ENCODE measurements around the gene LRTM1.
A peak's percentile ranks its signal among the peaks of the same experiment; 100 is the strongest.

The LRTM1 gene

GRCh38 chr3:54940971-54941370 lies 13.1 kb upstream of the LRTM1 start:
- DNase-seq: no peak

DNA sequence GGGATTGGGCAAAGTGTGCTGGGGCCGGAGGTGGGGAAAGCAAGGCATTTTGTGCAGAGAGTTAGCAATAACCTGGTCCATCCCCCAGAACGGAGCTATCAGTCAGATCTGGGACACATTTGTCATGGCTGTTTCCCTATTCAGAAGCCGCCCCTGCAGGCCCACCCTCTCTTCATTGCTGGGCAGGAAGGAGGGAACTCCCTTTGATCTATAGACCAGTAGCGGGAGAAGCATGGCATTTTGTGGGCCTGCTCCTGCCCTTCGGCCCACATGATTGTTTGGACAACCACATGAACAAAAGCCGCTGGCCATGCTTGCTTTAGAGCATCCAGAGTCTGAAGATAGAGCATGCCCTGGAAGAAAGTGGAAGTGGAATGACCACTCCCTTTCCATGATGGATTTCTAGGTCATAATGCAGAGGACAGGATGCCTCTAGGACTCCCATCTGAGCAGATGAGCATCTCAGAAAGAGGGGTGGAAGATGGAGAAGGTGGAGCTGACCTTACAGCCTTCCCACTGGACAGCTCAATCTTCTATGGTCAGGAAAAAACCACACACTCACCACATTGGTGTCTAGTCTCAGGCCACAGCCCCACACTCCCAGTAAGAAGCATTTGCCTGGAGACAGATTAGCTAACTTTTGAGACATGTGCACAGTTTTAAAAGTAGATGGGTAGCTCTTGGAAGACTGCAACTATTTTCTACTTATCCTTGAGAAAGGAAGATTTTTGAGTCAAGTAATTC lies 11.9 kb upstream of the LRTM1 start:
- no peak for DNase-seq

GRCh38 chr3:54936561-54936960 lies 8.7 kb upstream of the LRTM1 start:
- no peak for DNase-seq

DNA sequence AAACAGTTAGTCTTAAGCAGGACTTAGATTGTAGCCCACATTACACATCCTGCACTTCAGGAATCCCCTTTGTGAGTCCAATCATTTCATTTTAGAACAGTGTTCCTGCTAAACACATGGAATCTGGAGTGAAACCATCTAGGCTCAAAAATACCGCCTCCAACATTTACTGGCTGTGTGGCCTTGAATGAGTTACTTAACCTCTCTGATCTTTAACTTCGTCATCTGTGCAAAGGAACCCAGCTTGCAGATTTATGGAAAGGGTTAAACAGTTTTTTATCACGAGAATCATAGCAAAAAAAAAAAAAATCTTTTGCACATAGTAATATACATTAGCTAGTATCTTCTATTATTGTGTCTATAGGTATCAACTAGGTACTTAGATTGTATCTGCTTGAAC lies 8.0 kb upstream of the LRTM1 start:
- DNase-seq: no peak

DNA sequence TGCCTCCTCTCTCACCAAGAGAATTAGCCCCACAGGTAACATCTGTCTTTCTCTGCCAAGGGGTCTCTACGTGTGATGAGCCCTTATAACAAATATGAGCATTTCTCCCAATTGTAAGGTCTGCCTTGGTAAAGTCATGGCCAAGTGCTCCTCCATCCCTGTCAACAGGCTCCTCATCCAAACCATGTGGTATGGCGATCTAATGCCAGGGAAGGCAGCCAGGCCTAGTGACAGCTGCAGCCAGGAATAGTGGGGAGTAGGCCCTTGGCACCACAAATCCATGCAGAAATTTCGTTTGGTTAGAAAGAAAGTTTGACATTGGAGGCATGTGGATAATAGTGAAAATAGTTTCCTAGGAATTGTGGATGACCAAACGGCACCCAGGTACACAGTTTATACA lies 4.7 kb upstream of the LRTM1 start:
- DNase-seq: peak in 37 of 56 donors; percentile 1 to 74 (median 19)

DNA sequence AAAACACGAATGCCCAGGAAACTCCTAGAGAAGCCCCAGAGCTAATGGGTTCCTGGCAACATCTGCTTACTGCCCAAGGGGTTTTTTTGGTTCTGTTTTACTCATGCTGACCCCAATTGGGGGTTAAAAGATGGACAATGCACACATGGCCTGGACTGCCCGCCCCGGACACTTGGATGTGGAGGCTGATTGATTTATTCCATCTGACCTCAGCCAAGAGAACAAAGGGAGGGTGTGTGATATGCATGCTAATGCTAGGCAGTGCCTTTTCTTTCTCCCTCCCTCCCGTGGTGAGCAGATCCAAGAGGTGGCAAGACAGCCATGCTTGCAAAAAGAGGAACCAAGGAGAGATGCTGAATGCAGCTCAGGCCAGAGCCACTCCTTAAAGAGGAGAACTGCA lies 3.3 kb upstream of the LRTM1 start:
- DNase-seq: peak in 52 of 56 donors; percentile 3 to 83 (median 48)

- no peak for DNase-seq
Measured at GRCh38 chr3:54918516-54918915, 9.3 kb downstream of the LRTM1 start.

DNA sequence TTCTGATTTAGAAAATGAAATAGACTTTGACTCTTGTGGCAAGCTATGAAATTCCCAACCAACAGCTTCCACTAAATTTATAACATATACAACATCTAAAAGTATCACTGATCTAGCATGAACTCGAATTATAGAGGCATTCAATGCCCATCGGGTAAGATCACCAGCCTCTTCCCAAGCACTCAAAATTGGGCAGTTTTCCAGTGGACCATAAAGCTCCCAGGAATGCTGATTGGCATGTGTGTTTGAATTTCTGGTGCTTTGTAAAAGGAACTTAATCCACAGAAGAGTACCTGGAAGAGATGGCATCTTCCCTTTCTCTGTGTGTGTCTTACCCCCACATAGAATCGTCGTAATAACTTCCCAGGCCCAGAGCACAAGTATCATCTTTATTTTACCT lies 10.0 kb downstream of the LRTM1 start:
- DNase-seq: no peak

- DNase-seq: no peak
Measured at GRCh38 chr3:54917174-54917573, 10.7 kb downstream of the LRTM1 start.

GRCh38 chr3:54916732-54917131 lies 11.1 kb downstream of the LRTM1 start:
- DNase-seq: no peak

GRCh38 chr3:54915976-54916375 lies 11.9 kb downstream of the LRTM1 start:
- DNase-seq: no peak

- DNase-seq: no peak
Measured at GRCh38 chr3:54915181-54915580, 12.7 kb downstream of the LRTM1 start.

- DNase-seq: no peak
Measured at GRCh38 chr3:54914180-54914579, 13.7 kb downstream of the LRTM1 start.

DNA sequence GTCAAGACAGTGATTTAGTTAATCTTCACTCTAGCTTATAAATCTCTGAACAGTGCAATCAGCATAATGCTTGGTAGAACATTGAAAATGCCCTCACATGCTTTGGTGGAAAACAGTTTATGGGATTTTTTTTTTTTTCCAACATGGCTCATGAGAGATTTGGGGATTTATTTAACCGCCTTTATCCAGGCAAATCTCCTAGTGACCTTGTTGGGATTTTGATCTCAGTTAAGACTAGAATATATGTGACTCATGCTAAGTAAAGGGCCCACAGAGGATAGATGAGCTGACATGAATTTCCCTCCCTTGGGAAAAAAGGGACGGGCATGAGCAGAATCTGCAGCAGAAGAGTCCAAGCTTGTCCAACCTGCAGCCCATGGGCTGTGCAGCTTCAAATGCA lies 18.7 kb downstream of the LRTM1 start:
- DNase-seq: no peak

DNA sequence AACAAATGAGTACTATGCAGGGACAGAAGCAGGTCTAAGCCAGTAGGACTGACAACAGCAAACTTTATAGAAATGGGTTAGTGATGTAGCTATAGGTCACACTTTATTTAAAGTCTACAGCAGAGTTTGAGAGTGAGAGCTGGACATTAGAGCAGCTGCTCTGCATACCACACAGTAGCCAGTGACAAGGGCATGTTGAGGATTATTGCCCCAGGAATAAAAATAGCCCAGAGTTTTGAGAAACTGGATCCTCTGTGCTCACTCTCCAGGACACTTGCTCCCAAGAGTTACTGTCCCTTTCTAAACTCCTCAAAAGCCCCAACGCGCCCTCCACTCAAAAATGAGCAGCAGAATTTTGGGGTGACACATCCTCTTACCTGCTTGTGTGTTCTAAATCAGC lies 21.1 kb downstream of the LRTM1 start:
- DNase-seq: no peak

DNA sequence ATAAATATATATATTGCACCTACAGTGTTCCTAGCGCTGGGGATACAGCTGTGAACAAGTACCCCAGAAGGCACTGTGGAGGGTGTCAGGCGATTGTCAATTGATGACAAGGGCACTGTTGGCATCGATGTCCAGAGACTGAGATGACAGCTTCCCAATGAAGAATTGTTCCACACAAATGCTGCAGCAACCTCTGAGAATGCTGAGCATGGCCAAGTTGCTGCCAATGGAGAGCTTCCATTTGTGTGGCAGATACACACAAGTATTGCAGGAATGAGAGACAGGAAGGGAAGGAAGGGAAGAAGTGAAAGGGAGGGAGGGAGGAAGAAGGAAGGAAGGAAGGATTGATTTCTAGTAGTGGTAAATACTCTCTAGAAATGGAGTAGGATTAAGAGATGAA lies 21.9 kb downstream of the LRTM1 start:
- DNase-seq: no peak

GRCh38 chr3:54905261-54905888 lies 22.5 kb downstream of the LRTM1 start:
- no peak for DNase-seq

DNA sequence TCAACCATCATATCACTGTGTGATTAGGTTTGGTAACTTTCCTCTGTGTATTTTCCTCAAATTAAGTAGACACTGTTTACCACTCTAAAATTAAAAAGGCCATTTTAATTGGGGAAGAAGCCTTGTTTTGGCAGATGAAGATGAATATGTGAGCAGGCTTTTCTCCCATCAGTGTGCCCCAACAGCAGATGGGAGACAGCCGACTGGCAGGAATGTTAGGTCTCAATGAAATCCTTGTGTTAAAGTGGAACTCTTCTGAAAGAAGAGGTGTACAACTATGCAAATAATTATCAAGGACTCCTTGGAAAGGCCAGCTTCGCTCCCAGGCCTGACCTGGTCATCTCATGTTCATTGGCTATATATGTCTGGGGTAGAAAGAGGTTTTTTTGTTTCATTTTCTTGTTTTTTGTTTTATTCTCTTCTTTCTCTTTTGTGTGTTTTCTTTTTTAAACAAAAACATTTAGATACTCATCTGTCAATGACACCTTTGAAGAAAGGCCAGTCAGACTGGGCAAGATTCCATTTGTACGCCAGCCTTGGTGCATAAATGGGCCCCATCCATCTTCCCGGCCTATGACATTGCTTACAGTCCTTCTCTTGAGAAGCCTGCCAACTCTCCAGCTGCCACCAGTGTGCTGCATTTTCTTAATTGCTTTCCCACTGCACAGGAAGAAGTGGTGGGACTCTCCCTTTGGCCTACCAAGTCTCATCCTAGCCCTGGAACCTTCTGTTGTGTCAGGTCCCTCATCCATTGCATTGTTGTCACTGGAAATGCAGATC lies 25.8 kb downstream of the LRTM1 start:
- DNase-seq: no peak

DNA sequence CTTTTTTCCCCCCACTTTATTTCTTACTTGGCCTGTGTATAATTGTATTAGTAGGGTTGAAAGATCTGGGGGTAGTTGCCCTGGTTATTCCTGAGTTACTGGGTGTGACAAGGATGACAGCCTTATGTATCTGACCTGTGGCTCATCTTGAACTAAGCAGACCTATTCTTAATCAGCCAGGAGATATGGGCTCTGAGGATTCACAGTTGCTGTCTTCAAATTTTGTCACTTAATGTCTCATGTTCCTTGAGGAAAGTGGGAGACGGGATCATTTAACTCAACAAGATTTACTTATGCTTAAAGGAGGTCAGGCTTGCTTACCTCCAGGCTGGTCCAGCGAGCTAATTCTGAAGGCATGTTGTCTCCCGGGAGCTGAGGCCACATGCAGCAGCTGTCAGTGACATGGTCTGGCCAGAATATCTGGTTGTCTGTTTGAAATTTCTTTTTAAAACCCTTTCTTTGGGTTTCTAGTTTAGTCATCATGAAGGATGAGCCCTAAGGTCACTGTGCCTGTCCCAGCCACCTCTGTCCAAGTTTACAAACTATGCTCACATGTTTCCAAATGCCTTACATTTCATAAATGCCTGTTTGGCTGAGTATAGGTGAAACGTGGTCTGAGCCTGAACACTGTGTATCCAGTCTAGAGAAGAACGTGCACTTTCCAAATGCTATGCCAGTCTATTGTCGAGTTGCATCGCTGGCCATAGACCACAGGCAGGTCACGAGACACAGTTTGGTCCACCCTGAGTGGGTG lies 26.8 kb downstream of the LRTM1 start:
- DNase-seq: no peak

DNA sequence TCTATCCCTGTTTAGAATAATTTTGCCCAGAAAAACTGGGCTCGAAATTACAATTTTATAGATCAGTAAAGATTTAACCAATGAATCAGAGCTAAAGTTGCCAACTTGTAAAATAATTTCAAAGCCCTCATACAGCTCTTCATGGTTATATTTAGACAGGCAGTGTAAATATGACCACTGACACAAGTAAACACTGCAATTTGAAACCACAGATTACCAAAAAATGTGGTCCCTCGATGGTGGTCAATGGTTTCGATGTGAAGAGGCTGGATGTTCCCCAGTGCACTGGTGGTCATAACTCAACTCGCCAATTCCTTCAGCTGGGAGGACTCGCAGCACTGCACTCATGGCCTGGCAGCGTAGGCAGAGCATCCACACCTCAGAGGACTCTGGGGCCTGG lies 28.6 kb downstream of the LRTM1 start:
- DNase-seq: no peak

GRCh38 chr3:54897028-54897711 lies 30.7 kb downstream of the LRTM1 start:
- no peak for DNase-seq

Measured in amygdala (tissue), 56 donors.